Body of pancreas (tissue), 4 donors: ENCODE results near the gene DNMBP.

Experiments used
- CTCF ChIP-seq, 7 experiments: fragments of 450-650 bp in 4 of 7; fragments of 200-600 bp in 3 of 7; sonication (generic) in 3 of 7; IDR thresholded peaks; one replicate each; pipeline ENCODE4 v1.5.1; 2016 to 2019; ENCODE audit warnings: antibody characterized with exemption in 7 of 7
- POLR2A ChIP-seq, 3 donors: fragments of 450-650 bp; IDR thresholded peaks; one replicate each; pipeline ENCODE4 v1.6.1; 2016; ENCODE audit warnings: antibody characterized with exemption in 3 of 3, mild to moderate bottlenecking in 2 of 3

GRCh38 chr10:99981581-99982199, 28.1 kb downstream of the DNMBP start:
- TF ChIP-seq CTCF (IDR thresholded peaks at IDR 0.05) (no peak), POLR2A (IDR thresholded peaks at IDR 0.05) (no peak)
